H9 (cell line): ENCODE data around the gene NDC1. TPM values are rescaled to one million over a fixed set of nuclear protein-coding genes. Genes with fewer than 3 reads are reported as not detected.

ENCODE experiments used
- DNase-seq: peaks from one replicate; pipeline ENCODE4 v3.0.0-alpha.2; 2017
- H2AFZ ChIP-seq: one replicate; pipeline ENCODE4 v1.6.1; 2013; ENCODE audit warnings: mild to moderate bottlenecking, low read length, control low read depth, moderate library complexity
- H2AK5ac ChIP-seq: 2 replicates; pipeline ENCODE4 v1.6.1; 2013; ENCODE audit warnings: low read length, control low read depth, mixed read lengths; ENCODE audit not compliant: insufficient read length
- H2BK120ac ChIP-seq: one replicate; pipeline ENCODE4 v1.6.1; 2013; ENCODE audit warnings: low read depth, mild to moderate bottlenecking, low read length, control low read depth, inconsistent platforms; ENCODE audit not compliant: poor library complexity, severe bottlenecking
- H2BK12ac ChIP-seq: 2 replicates; pipeline ENCODE4 v1.6.1; 2013; ENCODE audit warnings: low read length, control low read depth, mixed read lengths, low read depth; ENCODE audit not compliant: insufficient read length
- H2BK15ac ChIP-seq: 2 replicates; pipeline ENCODE4 v1.6.1; 2013; ENCODE audit warnings: low read depth, low read length, control low read depth
- H2BK20ac ChIP-seq: one replicate; pipeline ENCODE4 v1.6.1; 2013; ENCODE audit warnings: low read depth, mild to moderate bottlenecking, low read length, control low read depth, inconsistent platforms; ENCODE audit not compliant: poor library complexity, severe bottlenecking
- H2BK5ac ChIP-seq: 2 replicates; pipeline ENCODE4 v1.6.1; 2013; ENCODE audit warnings: low read length, control low read depth, mixed read lengths; ENCODE audit not compliant: insufficient read length
- H3K14ac ChIP-seq: 2 replicates; pipeline ENCODE4 v1.6.1; 2013; ENCODE audit warnings: low read length, control low read depth; ENCODE audit not compliant: insufficient read depth
- H3K18ac ChIP-seq: 2 replicates; pipeline ENCODE4 v1.6.1; 2013; ENCODE audit warnings: low read depth, mild to moderate bottlenecking, mixed read lengths, low read length, control low read depth; ENCODE audit not compliant: insufficient read length
- H3K23ac ChIP-seq: 2 replicates; pipeline ENCODE4 v1.6.1; 2013; ENCODE audit warnings: low read length, control low read depth, mixed read lengths, low read depth; ENCODE audit not compliant: insufficient read length
- H3K23me2 ChIP-seq: 2 replicates; pipeline ENCODE4 v1.6.1; 2013; ENCODE audit warnings: low read depth, mild to moderate bottlenecking, mixed read lengths, low read length, control low read depth; ENCODE audit not compliant: insufficient read length, poor library complexity, severe bottlenecking
- H3K27ac ChIP-seq: 2 replicates; pipeline ENCODE4 v1.5.1; 2013; ENCODE audit warnings: low read length, control low read depth, mixed read lengths, low read depth; ENCODE audit not compliant: insufficient read length
- H3K27me3 ChIP-seq: 2 replicates; pipeline ENCODE4 v1.6.1; 2013; ENCODE audit warnings: low read length, control low read depth, inconsistent platforms; ENCODE audit not compliant: insufficient read depth
- H3K4ac ChIP-seq: 2 replicates; pipeline ENCODE4 v1.6.1; 2013; ENCODE audit warnings: low read depth, mild to moderate bottlenecking, control low read depth, inconsistent platforms, low read length, moderate library complexity
- H3K4me1 ChIP-seq: 2 replicates; pipeline ENCODE4 v1.6.1; 2013; ENCODE audit warnings: low read length, control low read depth, inconsistent platforms; ENCODE audit not compliant: insufficient read depth
- H3K4me2 ChIP-seq: 2 replicates; pipeline ENCODE4 v1.6.1; 2013; ENCODE audit warnings: low read length, control low read depth, mixed read lengths; ENCODE audit not compliant: insufficient read length, insufficient read depth
- H3K56ac ChIP-seq: 2 replicates; pipeline ENCODE4 v1.6.1; 2013; ENCODE audit warnings: low read depth, mild to moderate bottlenecking, mixed read lengths, low read length, control low read depth; ENCODE audit not compliant: insufficient read length
- H3K79me1 ChIP-seq: 2 replicates; pipeline ENCODE4 v1.6.1; 2013; ENCODE audit warnings: low read depth, mild to moderate bottlenecking, moderate library complexity, low read length, control low read depth, inconsistent platforms; ENCODE audit not compliant: insufficient read depth, poor library complexity, severe bottlenecking
- H3K79me2 ChIP-seq: 2 replicates; pipeline ENCODE4 v1.6.1; 2013; ENCODE audit warnings: low read length, control low read depth, inconsistent platforms; ENCODE audit not compliant: insufficient read depth
- H3K9ac ChIP-seq: 2 replicates; pipeline ENCODE4 v1.6.1; 2013; ENCODE audit warnings: low read length, control low read depth, mixed read lengths; ENCODE audit not compliant: insufficient read length; ENCODE audit errors: extremely low read depth
- H3K9me3 ChIP-seq: one replicate; pipeline ENCODE4 v1.6.1; 2013; ENCODE audit warnings: low read depth, low read length, inconsistent platforms; ENCODE audit not compliant: control insufficient read depth
- H3T11ph ChIP-seq: one replicate; pipeline ENCODE4 v1.6.1; 2013; ENCODE audit warnings: mild to moderate bottlenecking, low read length, control low read depth, inconsistent platforms
- H4K20me1 ChIP-seq: one replicate; pipeline ENCODE4 v1.6.1; 2013; ENCODE audit not compliant: control insufficient read depth, insufficient read length, insufficient read depth
- H4K5ac ChIP-seq: 2 replicates; pipeline ENCODE4 v1.6.1; 2013; ENCODE audit warnings: low read depth, mild to moderate bottlenecking, mixed read lengths, low read length, control low read depth; ENCODE audit not compliant: insufficient read length
- H4K8ac ChIP-seq: replicated peaks from 2 replicates; pipeline ENCODE4 v1.6.1; 2013; ENCODE audit warnings: low read length, control low read depth, mixed read lengths, low read depth; ENCODE audit not compliant: insufficient read length
- H4K91ac ChIP-seq: 2 replicates; pipeline ENCODE4 v1.6.1; 2013; ENCODE audit warnings: low read depth, mild to moderate bottlenecking, moderate library complexity, mixed read lengths, low read length, control low read depth; ENCODE audit not compliant: insufficient read length
- H3K27ac Mint-ChIP-seq, 3 experiments: 2 replicates in 2 of 3; 3 replicates in 1 of 3; pipeline ENCODE4 v1.8.0; 2020 to 2021; ENCODE audit warnings: mixed read lengths in 3 of 3, mild to moderate bottlenecking in 1 of 3, moderate library complexity in 1 of 3
- H3K27me3 Mint-ChIP-seq: 2 replicates; pipeline ENCODE4 v1.8.0; 2021; ENCODE audit warnings: low read depth, mild to moderate bottlenecking, moderate library complexity, mixed read lengths
- H3K36me3 Mint-ChIP-seq, 3 experiments: 2 replicates in 2 of 3; 3 replicates in 1 of 3; pipeline ENCODE4 v1.8.0; 2020 to 2021; ENCODE audit warnings: low read depth in 3 of 3, mixed read lengths in 3 of 3; ENCODE audit not compliant: insufficient read depth in 1 of 3
- H3K4me1 Mint-ChIP-seq, 2 experiments: 2 replicates each; pipeline ENCODE4 v1.8.0; 2020; ENCODE audit warnings: mixed read lengths in 2 of 2
- H3K4me3 Mint-ChIP-seq, 2 experiments: 2 replicates in 1 of 2; 3 replicates in 1 of 2; pipeline ENCODE4 v1.8.0; 2020 to 2021; ENCODE audit warnings: mild to moderate bottlenecking in 2 of 2, mixed read lengths in 2 of 2, moderate library complexity in 1 of 2
- H3K9me3 Mint-ChIP-seq, 2 experiments: 2 replicates in 1 of 2; 3 replicates in 1 of 2; pipeline ENCODE4 v1.8.0; 2020; ENCODE audit warnings: mild to moderate bottlenecking in 2 of 2, mixed read lengths in 2 of 2, moderate library complexity in 1 of 2
- CTCF ChIP-seq: fragments of 200-600 bp; sonication (generic); conservative IDR thresholded peaks from 3 replicates; pipeline ENCODE4 v1.8.0; 2021; ENCODE audit warnings: antibody characterized with exemption, mild to moderate bottlenecking
- WGBS: extraction: QIAGEN DNeasy Blood & Tissue Kit; methylation state at CpG from one replicate; pipeline ENCODE4 v1.1.7; 2013; ENCODE audit warnings: missing lambda C conversion rate, low lambda C conversion rate, mixed read lengths; ENCODE audit not compliant: insufficient read length; ENCODE audit errors: extremely low coverage; 5-methylcytosine and 5-hydroxymethylcytosine counted together
- total RNA-seq: library from RNA; stranded (reverse); gene quantifications from 2 replicates; pipeline ENCODE4 v1.2.1, GENCODE V29; 2021

Gene NDC1
- total RNA-seq, 1 experiment from 2014 or later: 49.3 TPM

- no peak overlapping the region for H3K14ac ChIP-seq
- no peak overlapping the region for H3K56ac ChIP-seq
Measured at GRCh38 chr1:53771648-53772047, 66.4 kb downstream of the NDC1 start.

More at GRCh38 chr1:53771648-53772047, 66.4 kb downstream of the NDC1 start:
- no peak overlapping the region for H4K91ac ChIP-seq
- H3K4ac ChIP-seq: no peak overlapping the region
- peaks cover 16 to 52% (median 35%) of the 10 kb centered on the region in 3 experiments; a peak in 6 of 7 replicates for H3K36me3 Mint-ChIP-seq
- H2AFZ ChIP-seq: no peak overlapping the region
- no peak overlapping the region for H2BK12ac ChIP-seq
- H4K8ac ChIP-seq: no peak overlapping the region
- no peaks in the 10 kb centered on the region for H3K9me3 ChIP-seq
- no peaks in the 10 kb centered on the region for H4K20me1 ChIP-seq
- H3K23ac ChIP-seq: no peak overlapping the region
- no peak for TF ChIP-seq CTCF
- H2AK5ac ChIP-seq: no peak overlapping the region
- H3K4me3 Mint-ChIP-seq: no peak overlapping the region
- peaks cover 0 to 10% of the 10 kb centered on the region in 2 experiments; a peak in 1 of 4 replicates for H3K4me1 Mint-ChIP-seq
- no CpG with 5 or more reads among the region's 2 CpGs for WGBS
- H2BK15ac ChIP-seq: no peak overlapping the region
- H3K27me3 ChIP-seq: no peaks in the 10 kb centered on the region
- no peak overlapping the region for H4K5ac ChIP-seq
- no peak overlapping the region for H3K27ac ChIP-seq
- H2BK5ac ChIP-seq: no peak overlapping the region
- DNase-seq: no peak
- 0 out of 2 replicates have a peak, but pooled peaks cover 2% of the 10 kb centered on the region for H3K79me2 ChIP-seq
- no peak overlapping the region for H2BK20ac ChIP-seq
- no peaks in the 10 kb centered on the region for H3K4me1 ChIP-seq
- no peak overlapping the region for H3T11ph ChIP-seq
- H3K27me3 Mint-ChIP-seq: no peaks in the 10 kb centered on the region
- no peaks in the 10 kb centered on the region for H3K23me2 ChIP-seq
- H3K9me3 Mint-ChIP-seq: no peaks in the 10 kb centered on the region
- H3K18ac ChIP-seq: no peak overlapping the region
- no peak overlapping the region for H2BK120ac ChIP-seq
- H3K27ac Mint-ChIP-seq: no peak overlapping the region
- H3K79me1 ChIP-seq: no peaks in the 10 kb centered on the region
- H3K4me2 ChIP-seq: no peak overlapping the region
- H3K9ac ChIP-seq: no peak overlapping the region
